Small intestine (tissue), 7 donors: ENCODE results near the gene LDLRAD3. TPM values are rescaled to one million over a fixed set of nuclear protein-coding genes. Genes with fewer than 3 reads are reported as not detected.

Source experiments
- DNase-seq, 2 donors: peaks; one replicate each; pipeline versions ENCODE4 v3.0.0 to v3.0.0-alpha.2; 2013
- FAIRE-seq: peaks from 2 replicates; lab custom pipeline; 2012; peaks lifted over from hg19 to GRCh38; lab: Jason Lieb, UNC
- H3K27ac ChIP-seq, 3 donors: one replicate each; pipeline ENCODE4 v1.5.1; 2013; ENCODE audit warnings: low read length in 2 of 3, mild to moderate bottlenecking in 2 of 3, control low read depth in 1 of 3, inconsistent platforms in 1 of 3, low read depth in 1 of 3, moderate library complexity in 1 of 3
- H3K27me3 ChIP-seq, 3 donors: one replicate each; pipeline ENCODE4 v1.6.1; 2013; ENCODE audit warnings: low read length in 3 of 3, inconsistent platforms in 1 of 3; ENCODE audit not compliant: control insufficient read depth in 3 of 3, insufficient read depth in 3 of 3
- H3K36me3 ChIP-seq, 3 donors: one replicate each; pipeline ENCODE4 v1.6.1; 2013; ENCODE audit warnings: low read length in 3 of 3, inconsistent platforms in 1 of 3, low read depth in 1 of 3, mild to moderate bottlenecking in 1 of 3, moderate library complexity in 1 of 3; ENCODE audit not compliant: control insufficient read depth in 3 of 3, insufficient read depth in 2 of 3
- H3K4me1 ChIP-seq, 3 donors: one replicate each; pipeline ENCODE4 v1.6.1; 2013; ENCODE audit warnings: low read length in 2 of 3, inconsistent platforms in 1 of 3, low read depth in 1 of 3, mild to moderate bottlenecking in 1 of 3, moderate library complexity in 1 of 3; ENCODE audit not compliant: control insufficient read depth in 3 of 3, insufficient read depth in 2 of 3
- H3K4me3 ChIP-seq, 3 donors: one replicate each; pipeline ENCODE4 v1.5.1; 2013; ENCODE audit warnings: low read length in 3 of 3, control low read depth in 1 of 3, inconsistent platforms in 1 of 3, low read depth in 1 of 3, mild to moderate bottlenecking in 1 of 3, moderate library complexity in 1 of 3
- H3K9me3 ChIP-seq, 2 donors: one replicate each; pipeline ENCODE4 v1.6.1; 2013; ENCODE audit warnings: low read depth in 1 of 2, low read length in 1 of 2; ENCODE audit not compliant: control insufficient read depth in 2 of 2, insufficient read depth in 1 of 2
- WGBS, 3 donors: extraction: QIAGEN DNeasy Blood & Tissue Kit; methylation state at CpG; one replicate each; pipeline ENCODE4 v1.1.7; 2013; 5-methylcytosine and 5-hydroxymethylcytosine counted together
- polyA plus RNA-seq, 4 donors: library from polyadenylated mRNA; stranded (reverse) in 3 of 4; unstranded in 1 of 4; fragments of 200-250 nt in 3 of 4; fragments of 120-200 nt in 1 of 4; gene quantifications; one replicate each; pipeline versions ENCODE4 v1.2.1 to v1.2.3, GENCODE V29; 2013
- donor health status: healthy with polysubstance abuse.
- donor health status: control.
- donor health status: control.
- donor health status: Bipolar disorder and iron deficiency.
- donor health status: healthy.

Gene LDLRAD3
- polyA plus RNA-seq, 4 donors, result 0.22 to 6.9 (median 3.5) TPM

DNA sequence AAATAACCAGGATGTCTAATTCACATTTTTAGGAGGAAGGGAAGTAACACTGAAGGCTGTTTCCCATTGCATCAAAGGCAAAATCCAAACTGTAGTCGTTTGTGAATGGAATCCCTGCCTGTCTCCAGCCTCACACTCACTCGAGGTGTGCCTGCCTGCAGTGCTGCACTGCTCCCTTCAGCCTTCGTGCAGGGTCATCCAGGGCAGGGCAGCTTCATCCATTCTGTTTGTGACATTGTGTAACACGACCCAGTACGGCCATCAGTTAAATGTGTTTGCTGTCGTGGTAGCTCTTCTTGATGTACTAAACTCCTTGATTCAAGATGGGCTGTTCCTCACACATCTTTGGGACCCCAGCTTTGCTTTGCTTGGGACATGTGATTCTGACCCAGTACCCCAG, 34.3 kb downstream of the LDLRAD3 start:
- no peak for FAIRE-seq

GRCh38 chr11:35978891-35979290, 35.0 kb downstream of the LDLRAD3 start:
- Histone ChIP-seq H3K27me3 (no peaks in the 10 kb centered on the region), H3K36me3 (no peaks in the 10 kb centered on the region), H3K4me3 (no peak overlapping the region), H3K4me1 (peaks cover 0 to 3% (median 0%) of the 10 kb centered on the region in 3 donors), H3K9me3 (peaks cover 0 to 8% of the 10 kb centered on the region in 2 donors), H3K27ac (no peak overlapping the region)
- no peak for FAIRE-seq
- no peak for DNase-seq
- 76 to 91% (median 88%) methylated on average over 4 of the region's 4 CpGs for WGBS, 3 donors

More for the DNA sequence above, 34.3 kb downstream of the LDLRAD3 start:
- Histone ChIP-seq H3K27me3 (no peaks in the 10 kb centered on the region), H3K9me3 (peaks cover 0 to 8% of the 10 kb centered on the region in 2 donors), H3K36me3 (no peaks in the 10 kb centered on the region), H3K27ac (no peak overlapping the region), H3K4me3 (no peak overlapping the region), H3K4me1 (peaks cover 0 to 3% (median 0%) of the 10 kb centered on the region in 3 donors)
- WGBS, 3 donors, result 52 to 72% (median 56%) methylated on average over 6 of the region's 6 CpGs
- no peak for DNase-seq

GRCh38 chr11:35980686-35981390, 37.0 kb downstream of the LDLRAD3 start:
- Histone ChIP-seq H3K27ac (peak overlapping the region in 1 of 3 donors; percentile 75), H3K9me3 (peaks cover 0 to 3% of the 10 kb centered on the region in 2 donors), H3K36me3 (no peaks in the 10 kb centered on the region), H3K4me1 (peaks cover 0 to 3% (median 0%) of the 10 kb centered on the region in 3 donors), H3K4me3 (no peak overlapping the region), H3K27me3 (no peaks in the 10 kb centered on the region)
- DNase-seq (no peak), FAIRE-seq (no peak)
- WGBS, 3 donors, result 48 to 68% (median 68%) methylated on average over 9 of the region's 9 CpGs

- Histone ChIP-seq H3K27me3 (no peaks in the 10 kb centered on the region), H3K27ac (peak overlapping the region in 1 of 3 donors; percentile 4), H3K4me1 (peaks cover 0 to 3% (median 0%) of the 10 kb centered on the region in 3 donors), H3K4me3 (no peak overlapping the region), H3K36me3 (no peaks in the 10 kb centered on the region), H3K9me3 (peaks cover 0 to 3% of the 10 kb centered on the region in 2 donors)
- DNase-seq (no peak), FAIRE-seq (no peak)
- WGBS, 3 donors, result 69 to 84% (median 81%) methylated on average over 7 of the region's 7 CpGs
These were observed 37.7 kb downstream of the LDLRAD3 start for GRCh38 chr11:35981581-35981980.

GRCh38 chr11:35982061-35982460, 38.2 kb downstream of the LDLRAD3 start:
- Histone ChIP-seq H3K27me3 (no peaks in the 10 kb centered on the region), H3K36me3 (no peaks in the 10 kb centered on the region), H3K9me3 (peaks cover 0 to 3% of the 10 kb centered on the region in 2 donors), H3K4me1 (peaks cover 0 to 3% (median 0%) of the 10 kb centered on the region in 3 donors), H3K27ac (peak overlapping the region in 1 of 3 donors; percentile 4), H3K4me3 (no peak overlapping the region)
- FAIRE-seq (no peak), DNase-seq (no peak)
- WGBS, 3 donors, result 76 to 89% (median 85%) methylated on average over 8 of the region's 8 CpGs

DNA sequence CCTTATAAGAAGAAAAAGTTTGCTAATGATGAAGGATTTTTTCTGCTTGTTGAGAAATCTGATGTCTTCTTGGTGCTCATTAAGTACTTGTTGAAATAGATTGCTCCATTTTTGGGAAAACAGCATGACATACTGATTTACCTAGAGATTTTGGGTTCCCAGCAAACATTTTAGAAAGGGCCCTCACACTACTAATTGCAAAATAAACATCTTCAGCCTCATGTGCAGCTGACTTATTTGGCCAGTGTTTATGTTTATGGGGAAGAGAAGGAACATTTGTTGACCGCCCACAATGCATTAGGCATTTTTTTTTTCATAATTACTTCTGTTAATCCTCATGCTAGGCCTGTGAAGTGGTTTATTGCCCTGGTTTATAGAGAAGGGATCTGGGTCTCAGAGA, 40.1 kb downstream of the LDLRAD3 start:
- WGBS, 3 donors, result 62 to 93% (median 85%) methylated on average over 1 of the region's 1 CpG
- peak in 1 of 2 donors; percentile 9 for DNase-seq
- Histone ChIP-seq H3K27ac (peak overlapping the region in 1 of 3 donors; percentile 36), H3K36me3 (no peaks in the 10 kb centered on the region), H3K4me1 (peaks cover 0 to 3% (median 0%) of the 10 kb centered on the region in 3 donors), H3K9me3 (peaks cover 0 to 5% of the 10 kb centered on the region in 2 donors), H3K27me3 (no peaks in the 10 kb centered on the region), H3K4me3 (no peak overlapping the region)
- FAIRE-seq, result no peak

DNA sequence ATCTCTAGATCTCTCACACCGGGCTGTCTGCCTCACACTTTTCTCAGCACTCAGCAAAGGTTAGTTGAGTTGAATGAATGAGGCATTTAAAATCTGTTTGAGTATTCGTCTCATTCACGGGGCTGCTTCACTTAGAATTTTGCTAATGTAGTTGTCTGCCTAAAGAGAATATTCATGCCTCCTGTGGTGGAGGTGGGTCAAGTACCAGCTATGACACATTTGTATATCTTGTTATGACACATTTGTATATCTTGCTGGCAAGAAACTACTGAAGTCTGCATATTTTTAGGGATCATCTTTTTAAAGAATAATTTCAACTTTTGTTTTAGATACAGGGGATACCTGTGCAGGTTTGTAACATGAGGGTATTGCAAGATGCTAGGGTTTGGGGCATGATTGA, 43.1 kb downstream of the LDLRAD3 start:
- 85 to 89% (median 86%) methylated on average over 3 of the region's 3 CpGs for WGBS, 3 donors
- no peak for FAIRE-seq

GRCh38 chr11:35990170-35990569, 46.3 kb downstream of the LDLRAD3 start:
- DNase-seq (no peak), FAIRE-seq (no peak)
- 86 to 96% (median 88%) methylated on average over 2 of the region's 2 CpGs for WGBS, 3 donors
- Histone ChIP-seq H3K27ac (no peak overlapping the region), H3K27me3 (no peaks in the 10 kb centered on the region), H3K9me3 (peaks cover 0 to 9% of the 10 kb centered on the region in 2 donors), H3K4me3 (no peak overlapping the region), H3K4me1 (peaks cover 0 to 6% (median 0%) of the 10 kb centered on the region in 3 donors), H3K36me3 (no peaks in the 10 kb centered on the region)

More for the DNA sequence above, 43.1 kb downstream of the LDLRAD3 start:
- H3K36me3 ChIP-seq, result no peaks in the 10 kb centered on the region
- peaks cover 0 to 5% of the 10 kb centered on the region in 2 donors for H3K9me3 ChIP-seq
- no peaks in the 10 kb centered on the region for H3K4me1 ChIP-seq
- no peak for DNase-seq
- no peaks in the 10 kb centered on the region for H3K27me3 ChIP-seq
- H3K4me3 ChIP-seq, result no peak overlapping the region
- H3K27ac ChIP-seq, result no peak overlapping the region
